ENCODE results near the gene TMEM258. TPM values are rescaled to one million over a fixed set of nuclear protein-coding genes. Genes with fewer than 3 reads are reported as not detected.

Gene TMEM258
- total RNA-seq, 1 donor from 2014 or later = 58.5 TPM

GRCh38 chr11:61744609-61745156, 47.7 kb downstream of the TMEM258 start:
- DNase-seq (ENCODE audit: low spot score) (no peak), ATAC-seq (no peak)

GRCh38 chr11:61744181-61744580, 48.2 kb downstream of the TMEM258 start:
- DNase-seq (ENCODE audit: low spot score) = no peak
- no peak for ATAC-seq

GRCh38 chr11:61743486-61744095, 48.8 kb downstream of the TMEM258 start:
- DNase-seq (ENCODE audit: low spot score) (no peak), ATAC-seq (no peak)

GRCh38 chr11:61742391-61742790, 50.0 kb downstream of the TMEM258 start:
- no peak for DNase-seq (ENCODE audit: low spot score)
- ATAC-seq = peak; percentile 16

GRCh38 chr11:61739966-61740365, 52.4 kb downstream of the TMEM258 start:
- no peak for DNase-seq (ENCODE audit: low spot score)
- peak; percentile 31 for ATAC-seq

GRCh38 chr11:61739413-61739812, 53.0 kb downstream of the TMEM258 start:
- no peak for ATAC-seq
- no peak for DNase-seq (ENCODE audit: low spot score)

Other genes with a start within 250 kb of the TMEM258 start
- 65.6 TPM for gene SYT7, start 211.5 kb downstream of the TMEM258 start, total RNA-seq
- 0.35 TPM for gene DAGLA, start 112.2 kb downstream of the TMEM258 start, total RNA-seq
- gene MYRF, start 40.0 kb downstream of the TMEM258 start, total RNA-seq = 15.9 TPM
- gene FEN1, start 312 bp upstream of the TMEM258 start, total RNA-seq = 5.1 TPM
- 34.6 TPM for gene FADS1, start 24.4 kb upstream of the TMEM258 start, total RNA-seq
- 113 TPM for gene FADS2, start 35.7 kb upstream of the TMEM258 start, total RNA-seq
- 15.0 TPM for gene FADS3, start 98.9 kb upstream of the TMEM258 start, total RNA-seq
- gene RAB3IL1, start 125.0 kb upstream of the TMEM258 start, total RNA-seq = 4.0 TPM
- gene BEST1, start 157.8 kb upstream of the TMEM258 start, total RNA-seq = 0.63 TPM
- gene FTH1, start 175.0 kb upstream of the TMEM258 start, total RNA-seq = 938 TPM